GM21723 (cell line): ENCODE measurements around the gene SMIM36.
"Not testable (repeated sequence)": the region's sequence is repeated elsewhere in the genome, so short reads cannot be mapped to it uniquely, and the experiment has no call there.

ENCODE experiments used
- ATAC-seq: cut with Tn5 transposase; IDR thresholded peaks from one replicate; pipeline ENCODE4 v1.9.1; 2021; ENCODE audit warnings: mild to moderate bottlenecking, moderate library complexity; ENCODE audit not compliant: unreplicated experiment

The SMIM36 gene

DNA sequence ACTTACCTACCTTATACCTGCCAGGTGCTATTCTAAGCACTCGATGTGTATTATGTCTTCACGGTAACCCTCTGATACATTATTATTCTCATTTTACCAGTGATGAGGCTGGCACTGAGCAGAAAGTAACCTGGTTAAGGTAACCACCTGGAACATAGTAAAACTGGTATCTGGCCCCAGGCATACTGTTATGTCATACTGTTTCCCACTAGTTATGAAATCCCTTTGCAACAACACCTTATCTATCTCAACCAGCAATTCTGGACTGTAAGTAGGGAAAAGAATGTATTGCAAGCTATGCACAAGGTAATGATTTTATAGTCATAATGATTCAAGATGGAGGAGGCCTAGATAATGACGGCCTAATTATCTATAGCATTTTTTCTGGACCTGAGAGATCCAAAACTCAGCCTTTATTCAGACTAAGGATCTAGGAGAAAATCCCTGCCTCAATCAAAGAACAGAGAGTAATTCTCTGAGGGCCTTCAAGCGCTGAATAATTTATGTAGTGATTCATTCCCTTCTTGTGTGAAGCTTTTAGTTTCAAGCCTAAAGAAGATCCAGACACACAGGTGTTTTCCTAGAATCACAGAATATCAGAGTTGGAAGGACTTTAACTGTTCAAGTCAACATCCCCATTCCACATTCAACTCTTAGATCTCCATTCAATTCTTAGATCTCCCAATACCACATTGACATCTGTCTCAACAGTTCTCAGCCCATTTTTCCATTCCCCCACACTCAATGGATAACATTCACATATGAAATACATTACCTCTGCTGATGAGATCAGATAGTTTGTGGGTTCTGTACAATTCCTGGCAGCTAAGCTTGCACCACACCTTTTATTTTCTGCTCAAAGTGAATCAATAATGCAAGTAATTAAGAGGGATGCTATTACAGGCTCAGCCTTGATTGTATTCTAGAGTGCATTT is 74.8 kb downstream of the SMIM36 start:
- peak; percentile 25 for ATAC-seq

GRCh38 chr17:55435408-55435807 is 75.8 kb downstream of the SMIM36 start:
- ATAC-seq: no peak

- ATAC-seq: no peak
These were observed 76.5 kb downstream of the SMIM36 start for GRCh38 chr17:55434721-55435120.

GRCh38 chr17:55433629-55434422 is 77.4 kb downstream of the SMIM36 start:
- no peak for ATAC-seq

- no peak for ATAC-seq
These were observed 78.1 kb downstream of the SMIM36 start for GRCh38 chr17:55433029-55433628.

DNA sequence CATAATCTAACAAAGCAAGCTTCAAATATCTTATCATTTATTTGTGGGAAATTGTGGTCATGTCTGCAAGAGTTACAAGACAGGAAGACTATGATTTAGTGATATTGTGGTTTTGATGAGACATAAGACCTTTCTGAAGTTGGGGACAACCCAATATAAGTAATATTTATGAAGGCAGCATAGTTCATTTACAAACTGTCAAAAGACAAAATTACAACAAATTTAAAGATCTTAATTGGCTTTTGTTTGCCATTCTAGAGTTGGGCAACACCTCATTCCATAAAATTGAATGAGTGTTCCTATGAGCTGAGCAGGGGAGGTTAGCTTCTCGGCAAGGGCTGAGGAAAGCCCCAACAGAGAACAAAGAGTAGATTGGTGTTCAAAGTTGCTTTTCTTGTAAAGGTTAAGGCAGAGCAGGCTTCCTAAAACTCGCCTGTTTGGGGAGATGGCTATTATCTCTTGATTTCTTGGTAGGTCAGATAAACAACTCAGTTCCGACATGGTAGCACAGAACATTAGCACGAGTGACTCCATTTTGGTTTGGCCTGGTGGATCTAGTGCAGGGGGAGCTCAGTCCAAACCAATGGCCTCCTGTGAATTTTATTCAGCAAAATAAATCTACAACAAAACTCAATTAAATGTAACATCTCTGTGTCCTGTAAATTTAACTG is 78.8 kb downstream of the SMIM36 start:
- ATAC-seq: no peak

DNA sequence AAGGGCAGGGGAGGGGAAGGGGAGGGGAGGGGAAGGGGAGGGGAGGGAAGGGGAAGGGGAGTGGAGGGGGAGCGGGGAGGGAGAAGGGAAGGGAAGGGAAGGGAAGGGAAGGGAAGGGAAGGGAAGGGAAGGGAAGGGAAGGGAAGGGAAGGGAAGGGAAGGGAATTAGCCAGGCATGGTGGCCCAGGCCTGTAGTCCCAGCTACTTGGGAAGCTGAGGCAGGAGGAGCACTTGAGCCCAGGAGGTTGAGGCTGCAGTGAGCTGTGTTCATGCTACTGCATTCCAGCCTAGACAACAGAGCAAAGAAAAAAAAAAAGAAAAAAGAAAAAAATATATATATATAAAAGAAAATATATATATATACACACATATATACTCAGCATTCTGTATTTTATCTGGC is 79.3 kb downstream of the SMIM36 start:
- ATAC-seq: not testable (repeated sequence)

DNA sequence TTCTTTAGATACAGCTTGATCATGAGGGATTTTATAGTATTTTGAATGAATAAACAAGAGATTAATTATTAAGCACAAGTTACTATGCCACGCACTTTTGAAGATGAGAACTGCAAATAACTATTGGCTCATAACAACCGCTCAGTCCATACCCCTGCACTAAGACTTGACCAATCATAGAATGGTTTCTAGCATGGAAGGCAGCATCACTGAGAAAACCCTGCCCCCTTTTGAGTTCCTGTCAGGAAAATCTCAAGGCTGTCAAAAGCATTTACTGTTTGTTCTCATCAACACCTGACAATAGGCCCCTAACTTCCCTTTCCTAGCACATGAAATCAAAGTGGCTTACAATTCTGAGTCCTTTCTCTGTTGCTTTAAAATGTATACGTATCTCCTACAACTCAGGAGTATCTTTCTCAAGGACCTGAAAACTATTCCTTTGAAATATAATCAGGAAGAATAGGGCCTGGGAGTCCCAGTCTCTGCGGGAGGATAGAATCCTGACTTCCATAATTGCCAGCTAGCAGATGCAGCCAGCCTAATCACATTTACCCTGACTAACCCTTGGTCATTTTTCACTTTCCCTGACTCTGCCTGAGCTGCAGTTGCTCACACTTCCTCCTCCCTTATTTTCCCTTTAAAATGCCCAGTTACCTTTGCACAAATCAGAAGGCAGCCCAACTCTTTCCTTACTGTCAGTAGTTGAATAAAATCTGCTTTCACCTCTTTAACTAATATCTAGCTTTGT is 80.5 kb downstream of the SMIM36 start:
- ATAC-seq: no peak

- no peak for ATAC-seq
These were observed 83.7 kb downstream of the SMIM36 start for GRCh38 chr17:55427587-55427882.

GRCh38 chr17:55426851-55427586 is 84.2 kb downstream of the SMIM36 start:
- ATAC-seq: peak; percentile 61

GRCh38 chr17:55424893-55425540 is 86.2 kb downstream of the SMIM36 start:
- no peak for ATAC-seq

DNA sequence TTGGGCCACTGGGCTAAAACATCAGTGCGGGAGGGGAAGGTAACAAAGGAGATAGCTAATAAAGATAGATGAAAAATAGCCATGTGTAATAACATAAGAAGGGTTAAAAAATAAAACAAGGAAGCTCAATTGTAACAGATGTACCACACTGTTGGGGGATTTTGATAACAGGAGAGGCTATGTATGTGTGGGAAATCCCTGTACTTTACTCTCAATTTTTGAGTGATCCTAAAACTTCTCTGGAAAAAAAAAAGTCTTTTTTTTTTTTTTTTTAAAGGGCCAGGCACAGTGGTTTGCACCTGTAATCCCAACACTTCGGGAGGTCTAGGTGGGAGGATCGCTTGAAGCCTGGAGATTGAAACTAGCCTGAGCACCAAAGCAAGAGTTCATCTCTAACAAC is 87.7 kb downstream of the SMIM36 start:
- no peak for ATAC-seq

- not testable (repeated sequence) for ATAC-seq
These were observed 88.5 kb downstream of the SMIM36 start for GRCh38 chr17:55422828-55423164.

DNA sequence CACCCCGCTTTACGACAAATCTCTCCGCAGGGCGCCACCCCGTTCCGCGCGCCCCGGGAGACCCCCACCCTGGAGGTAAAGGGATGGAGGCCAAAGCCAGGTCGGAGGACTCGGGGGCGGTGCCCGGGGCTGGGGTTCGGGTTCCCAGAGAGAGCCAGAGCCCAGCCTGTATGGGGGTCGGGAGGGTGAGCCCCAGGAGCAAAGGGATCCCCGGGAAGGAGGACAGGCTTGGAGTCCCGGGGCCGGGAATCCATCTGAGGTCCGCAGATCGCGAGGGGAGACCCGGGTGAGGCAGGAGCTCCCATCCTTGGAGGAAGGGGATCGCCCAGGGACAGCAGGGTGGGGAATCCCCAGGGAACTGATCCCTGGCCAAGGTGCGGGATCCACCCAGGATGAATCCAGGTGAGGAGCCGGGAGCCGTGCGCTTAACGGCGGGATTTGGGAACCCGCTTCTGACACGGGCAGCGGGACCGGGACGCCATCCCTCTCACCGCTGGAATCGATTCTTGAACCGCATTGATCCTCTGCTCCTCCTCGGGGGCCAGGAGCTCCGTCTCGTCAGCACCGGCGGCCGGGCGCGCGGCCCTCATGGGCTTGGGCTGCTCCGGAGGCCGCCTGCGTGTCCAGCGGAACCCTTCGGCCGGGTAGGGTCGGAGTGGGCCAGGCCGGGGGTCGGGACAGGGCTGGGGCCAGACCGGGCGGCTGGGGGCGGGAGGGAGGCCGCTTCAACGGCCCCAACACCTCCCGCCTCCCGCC is 89.9 kb downstream of the SMIM36 start, which contains the start of gene MMD:
Gene MMD (minus strand): TSS at position 657 of the 756 bp plus-strand sequence. CDS start 140 bp downstream, at position 517.
- peak; percentile 27 for ATAC-seq

DNA sequence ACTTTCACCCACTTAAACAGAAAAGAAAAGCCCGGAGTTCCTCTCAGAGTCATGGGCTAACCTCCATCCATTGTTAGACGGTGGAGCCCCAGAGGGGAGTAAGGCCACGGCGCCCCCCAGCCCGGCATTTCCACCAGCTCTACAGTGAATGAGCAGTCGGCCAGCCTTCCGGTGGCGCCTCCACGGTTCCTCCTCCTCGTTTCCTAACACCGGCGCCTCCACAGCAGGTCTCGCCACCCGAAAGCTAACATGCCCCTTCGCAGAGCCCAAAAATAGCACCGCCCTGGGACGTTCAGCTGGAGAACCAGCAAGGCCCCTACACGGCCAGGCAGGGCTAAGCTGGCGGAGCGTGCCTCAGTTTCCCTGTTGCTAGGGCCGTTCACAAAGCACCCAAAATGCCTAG is 90.5 kb downstream of the SMIM36 start:
- no peak for ATAC-seq

- peak; percentile 43 for ATAC-seq
These were observed 91.0 kb downstream of the SMIM36 start for GRCh38 chr17:55420067-55420775.

GRCh38 chr17:55418369-55419268 is 92.6 kb downstream of the SMIM36 start:
- ATAC-seq: no peak
